Upper lobe of left lung (tissue), 4 donors: ENCODE measurements around the gene TBC1D5.
A peak's percentile ranks its signal among the peaks of the same experiment; 100 is the strongest.

Experiments used
- EP300 ChIP-seq, 4 donors: sonication (generic); formaldehyde crosslinking; IDR thresholded peaks; one replicate each; pipeline ENCODE4 v1.5.1; 2017; ENCODE audit warnings: antibody characterized with exemption in 4 of 4, control low read depth in 2 of 4
- TF ChIP-seq, protein P1 (sequence below), 6 experiments: fragments of 450-650 bp in 4 of 6; fragments of 200-600 bp in 2 of 6; sonication (generic) in 2 of 6; IDR thresholded peaks; one replicate each; pipeline ENCODE4 v1.5.1; 2016 to 2019; ENCODE audit warnings: antibody characterized with exemption in 6 of 6

DNA sequence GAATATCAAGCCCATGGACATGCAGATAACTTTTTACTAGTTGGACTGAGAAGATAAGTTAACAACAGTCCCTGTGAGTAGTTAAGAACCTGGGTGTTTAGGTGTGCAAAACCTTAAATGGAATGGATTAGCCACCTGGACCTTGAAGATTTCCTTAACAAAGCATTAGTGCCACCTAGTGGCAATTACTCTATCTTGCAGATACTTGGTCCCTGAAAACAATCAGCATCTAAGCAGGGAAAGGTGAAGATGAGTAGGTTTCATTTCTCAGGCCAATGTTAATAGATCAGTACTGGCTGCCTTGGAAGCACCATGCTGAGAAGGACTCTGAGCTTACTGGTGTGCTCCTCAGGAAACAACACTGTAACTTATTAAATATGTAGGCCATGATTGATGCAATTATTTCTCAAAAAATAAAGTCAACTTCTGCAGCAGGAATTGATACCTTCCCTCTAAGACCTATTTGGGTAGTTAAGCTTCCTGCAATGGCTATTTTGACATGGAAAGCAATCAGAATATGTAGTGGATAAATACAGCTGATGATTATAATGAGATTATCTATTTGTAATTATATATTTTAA, 329.4 kb downstream of the TBC1D5 start:
- TF ChIP-seq, protein P1, sequence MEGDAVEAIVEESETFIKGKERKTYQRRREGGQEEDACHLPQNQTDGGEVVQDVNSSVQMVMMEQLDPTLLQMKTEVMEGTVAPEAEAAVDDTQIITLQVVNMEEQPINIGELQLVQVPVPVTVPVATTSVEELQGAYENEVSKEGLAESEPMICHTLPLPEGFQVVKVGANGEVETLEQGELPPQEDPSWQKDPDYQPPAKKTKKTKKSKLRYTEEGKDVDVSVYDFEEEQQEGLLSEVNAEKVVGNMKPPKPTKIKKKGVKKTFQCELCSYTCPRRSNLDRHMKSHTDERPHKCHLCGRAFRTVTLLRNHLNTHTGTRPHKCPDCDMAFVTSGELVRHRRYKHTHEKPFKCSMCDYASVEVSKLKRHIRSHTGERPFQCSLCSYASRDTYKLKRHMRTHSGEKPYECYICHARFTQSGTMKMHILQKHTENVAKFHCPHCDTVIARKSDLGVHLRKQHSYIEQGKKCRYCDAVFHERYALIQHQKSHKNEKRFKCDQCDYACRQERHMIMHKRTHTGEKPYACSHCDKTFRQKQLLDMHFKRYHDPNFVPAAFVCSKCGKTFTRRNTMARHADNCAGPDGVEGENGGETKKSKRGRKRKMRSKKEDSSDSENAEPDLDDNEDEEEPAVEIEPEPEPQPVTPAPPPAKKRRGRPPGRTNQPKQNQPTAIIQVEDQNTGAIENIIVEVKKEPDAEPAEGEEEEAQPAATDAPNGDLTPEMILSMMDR (IDR thresholded peaks at IDR 0.05): peak; percentile 59 to 78 (median 74)
- TF ChIP-seq EP300 (IDR thresholded peaks at IDR 0.05): no peak
